Upper lobe of right lung (tissue), 1 donor: Measurements from ENCODE around the gene SRBD1. TPM values are rescaled to one million over a fixed set of nuclear protein-coding genes. Genes with fewer than 3 reads are reported as not detected.
A peak's percentile ranks its signal among the peaks of the same experiment; 100 is the strongest.

Experiments used
- ATAC-seq: fragments of 200-7000 bp; cut with Tn5 transposase; one replicate; pipeline ENCODE4 v1.9.1; 2020; ENCODE audit warnings: mild to moderate bottlenecking, moderate library complexity
- DNase-seq: peaks from one replicate; pipeline ENCODE4 v3.0.0-alpha.2; 2020
- H3K27ac ChIP-seq: fragments of 200-600 bp; one replicate; pipeline ENCODE4 v1.8.0; 2022
- H3K27me3 ChIP-seq: fragments of 200-600 bp; one replicate; pipeline ENCODE4 v1.8.0; 2022; ENCODE audit warnings: mild to moderate bottlenecking
- H3K36me3 ChIP-seq: fragments of 200-600 bp; one replicate; pipeline ENCODE4 v1.8.0; 2022
- H3K4me1 ChIP-seq: fragments of 200-600 bp; one replicate; pipeline ENCODE4 v1.8.0; 2022
- H3K4me3 ChIP-seq: fragments of 200-600 bp; one replicate; pipeline ENCODE4 v1.8.0; 2022; ENCODE audit warnings: mild to moderate bottlenecking
- H3K9me3 ChIP-seq: fragments of 200-600 bp; one replicate; pipeline ENCODE4 v1.8.0; 2022
- intact Hi-C: fragments of 100-400 bp; cut with DNase I; formaldehyde crosslinking; loops from one replicate; pipeline ENCODE4 v1.11.0; 2022
- total RNA-seq: library from RNA; stranded (reverse); fragmentation: NEBNext Ultra II Directional; extraction: Animal tissue kit (Norgen Biotek cat#: 25700); gene quantifications from one replicate; pipeline ENCODE4 v1.2.1, GENCODE V29; 2021
- TF ChIP-seq, protein P1 (sequence below): fragments of 200-600 bp; IDR thresholded peaks from one replicate; pipeline ENCODE4 v1.8.0; 2022; ENCODE audit warnings: antibody characterized with exemption
- donor health status: DM: no; HTN: yes; CAD: no; lungs with severe emphysema.

The SRBD1 gene
- total RNA-seq, 1 donor from 2014 or later = 19.2 TPM

DNA sequence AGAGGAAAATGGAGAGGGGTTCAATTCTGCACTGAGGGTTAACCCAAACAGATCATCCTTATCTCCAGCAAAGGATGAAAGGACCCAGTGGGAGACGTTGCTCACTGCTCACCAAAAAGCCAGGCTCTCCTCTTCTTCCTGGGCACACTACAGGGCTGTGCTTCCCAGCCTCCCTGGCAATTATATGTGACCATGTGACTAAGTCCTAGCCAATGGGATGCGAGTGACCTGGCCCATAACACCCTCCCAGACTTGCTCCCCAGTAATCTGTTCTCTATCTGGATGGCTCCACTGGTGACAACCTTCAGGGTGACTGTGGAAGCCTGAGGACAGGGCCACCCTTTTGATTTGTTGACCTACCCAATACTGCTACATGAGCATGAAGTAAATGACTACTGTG is 29.5 kb upstream of the SRBD1 start:
- TF ChIP-seq, protein P1, sequence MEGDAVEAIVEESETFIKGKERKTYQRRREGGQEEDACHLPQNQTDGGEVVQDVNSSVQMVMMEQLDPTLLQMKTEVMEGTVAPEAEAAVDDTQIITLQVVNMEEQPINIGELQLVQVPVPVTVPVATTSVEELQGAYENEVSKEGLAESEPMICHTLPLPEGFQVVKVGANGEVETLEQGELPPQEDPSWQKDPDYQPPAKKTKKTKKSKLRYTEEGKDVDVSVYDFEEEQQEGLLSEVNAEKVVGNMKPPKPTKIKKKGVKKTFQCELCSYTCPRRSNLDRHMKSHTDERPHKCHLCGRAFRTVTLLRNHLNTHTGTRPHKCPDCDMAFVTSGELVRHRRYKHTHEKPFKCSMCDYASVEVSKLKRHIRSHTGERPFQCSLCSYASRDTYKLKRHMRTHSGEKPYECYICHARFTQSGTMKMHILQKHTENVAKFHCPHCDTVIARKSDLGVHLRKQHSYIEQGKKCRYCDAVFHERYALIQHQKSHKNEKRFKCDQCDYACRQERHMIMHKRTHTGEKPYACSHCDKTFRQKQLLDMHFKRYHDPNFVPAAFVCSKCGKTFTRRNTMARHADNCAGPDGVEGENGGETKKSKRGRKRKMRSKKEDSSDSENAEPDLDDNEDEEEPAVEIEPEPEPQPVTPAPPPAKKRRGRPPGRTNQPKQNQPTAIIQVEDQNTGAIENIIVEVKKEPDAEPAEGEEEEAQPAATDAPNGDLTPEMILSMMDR = no peak
- H3K9me3 ChIP-seq = no peaks in the 10 kb centered on the region
- no peaks in the 10 kb centered on the region for H3K27me3 ChIP-seq
- no peak overlapping the region for H3K27ac ChIP-seq
- no peak overlapping the region for H3K4me3 ChIP-seq
- ATAC-seq (no peak), DNase-seq (no peak)
- H3K4me1 ChIP-seq = no peaks in the 10 kb centered on the region
- intact Hi-C loops = loop anchor here (5.0 kb wide), 1 partner anchor 287 kb away; no protein-coding TSS in a partner anchor
- no peaks in the 10 kb centered on the region for H3K36me3 ChIP-seq

DNA sequence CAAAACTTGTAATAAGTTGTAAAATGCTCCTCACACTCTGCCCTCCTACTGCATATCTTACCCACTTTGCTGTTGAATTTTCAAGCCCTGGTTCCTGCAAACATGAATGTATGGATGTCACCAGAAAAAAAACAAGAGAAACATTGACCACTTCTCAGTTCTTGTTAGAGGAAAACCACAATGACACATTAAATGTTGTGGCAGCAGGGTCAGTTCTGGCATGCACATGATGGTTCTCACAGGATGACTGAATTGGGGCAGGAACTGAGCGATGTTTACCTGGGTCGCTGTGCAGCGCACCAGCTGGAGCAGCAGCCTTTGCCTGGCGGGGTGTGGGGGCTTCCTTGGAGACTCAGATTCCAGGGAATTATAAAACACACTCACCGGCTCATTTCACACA is 26.4 kb upstream of the SRBD1 start:
- Histone ChIP-seq H3K27me3 (no peaks in the 10 kb centered on the region), H3K27ac (no peak overlapping the region), H3K9me3 (no peaks in the 10 kb centered on the region), H3K4me3 (no peak overlapping the region), H3K4me1 (no peaks in the 10 kb centered on the region), H3K36me3 (no peaks in the 10 kb centered on the region)
- ATAC-seq (peak; percentile 69), DNase-seq (no peak)
- TF ChIP-seq, protein P1 = no peak
- intact Hi-C loops = no loop called here

DNA sequence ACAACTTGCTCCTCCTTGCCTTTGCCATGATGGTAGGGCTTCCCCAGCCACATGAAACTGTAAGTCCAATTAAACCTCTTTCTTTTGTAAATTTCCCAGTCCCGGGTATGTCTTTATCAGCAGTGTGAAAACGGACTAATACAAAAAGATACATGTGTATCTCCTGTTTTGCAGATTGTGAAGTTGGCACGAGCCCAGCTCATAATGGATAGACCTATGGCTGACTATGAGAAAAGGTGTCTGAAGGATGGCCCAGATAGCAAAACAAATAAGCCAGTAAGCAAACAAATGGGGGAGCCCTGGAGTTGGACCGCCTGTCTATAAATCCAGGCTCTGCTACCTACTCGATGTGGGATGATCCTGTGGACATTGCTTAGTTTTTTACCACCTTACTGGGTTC is 24.9 kb upstream of the SRBD1 start:
- Histone ChIP-seq H3K4me3 (no peak overlapping the region), H3K36me3 (no peaks in the 10 kb centered on the region), H3K27me3 (no peaks in the 10 kb centered on the region), H3K27ac (no peak overlapping the region), H3K4me1 (no peaks in the 10 kb centered on the region), H3K9me3 (no peaks in the 10 kb centered on the region)
- no peak for DNase-seq
- no peak for ATAC-seq
- TF ChIP-seq, protein P1 = no peak
- intact Hi-C loops = no loop called here

GRCh38 chr2:45634223-45634622 is 23.2 kb upstream of the SRBD1 start:
- no peaks in the 10 kb centered on the region for H3K9me3 ChIP-seq
- no peaks in the 10 kb centered on the region for H3K27me3 ChIP-seq
- no peak for DNase-seq
- intact Hi-C loops = no loop called here
- H3K36me3 ChIP-seq = no peaks in the 10 kb centered on the region
- H3K4me1 ChIP-seq = no peaks in the 10 kb centered on the region
- no peak overlapping the region for H3K27ac ChIP-seq
- no peak overlapping the region for H3K4me3 ChIP-seq
- ATAC-seq = no peak
- TF ChIP-seq, protein P1 = no peak

DNA sequence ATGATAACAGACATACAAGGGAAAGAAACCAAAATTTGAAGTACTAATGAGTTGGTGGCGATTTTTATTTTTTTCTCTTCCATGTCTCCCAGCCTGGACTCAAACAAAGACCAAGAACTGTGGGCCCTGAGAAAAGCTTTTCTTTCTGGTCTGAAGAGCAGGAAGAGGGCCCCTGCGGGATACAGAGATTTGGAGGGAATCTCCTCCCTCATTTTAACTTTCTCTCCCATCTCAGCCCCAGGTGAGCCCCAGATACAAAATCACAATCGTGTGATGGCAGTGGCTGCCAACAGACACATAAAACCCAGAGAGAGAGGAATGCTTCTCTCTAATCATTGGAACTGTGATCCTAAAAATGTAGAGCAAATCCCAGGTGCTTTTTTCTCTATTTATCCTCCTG is 20.9 kb upstream of the SRBD1 start:
- H3K4me1 ChIP-seq = no peaks in the 10 kb centered on the region
- intact Hi-C loops = no loop called here
- TF ChIP-seq, protein P1 = no peak
- no peaks in the 10 kb centered on the region for H3K27me3 ChIP-seq
- ATAC-seq (no peak), DNase-seq (no peak)
- no peak overlapping the region for H3K4me3 ChIP-seq
- H3K36me3 ChIP-seq = no peaks in the 10 kb centered on the region
- H3K27ac ChIP-seq = no peak overlapping the region
- H3K9me3 ChIP-seq = no peaks in the 10 kb centered on the region

- no peaks in the 10 kb centered on the region for H3K27me3 ChIP-seq
- DNase-seq = no peak
- no peaks in the 10 kb centered on the region for H3K4me1 ChIP-seq
- no peaks in the 10 kb centered on the region for H3K9me3 ChIP-seq
- TF ChIP-seq, protein P1 = no peak
- no peak overlapping the region for H3K27ac ChIP-seq
- H3K4me3 ChIP-seq = no peak overlapping the region
- intact Hi-C loops = no loop called here
- no peak for ATAC-seq
- no peaks in the 10 kb centered on the region for H3K36me3 ChIP-seq
Observed at GRCh38 chr2:45631319-45631718, 20.3 kb upstream of the SRBD1 start.
